Spleen (tissue), 11 donors: ENCODE data around the gene CANT1. TPM values are rescaled to one million over a fixed set of nuclear protein-coding genes. Genes with fewer than 3 reads are reported as not detected.

Experiments used
- DNase-seq: peaks from one replicate; pipeline ENCODE4 v3.0.0-alpha.2; 2020
- H3K27ac ChIP-seq, 8 donors: fragments of 200-600 bp; sonication (generic) in 7 of 8; 1 replicate in 4 of 8; 2 replicates in 4 of 8; pipeline versions ENCODE4 v1.5.0 to v1.8.0; 2016 to 2021; ENCODE audit warnings: inconsistent platforms in 4 of 8, mild to moderate bottlenecking in 4 of 8, moderate library complexity in 1 of 8
- H3K27me3 ChIP-seq, 7 donors: fragments of 200-600 bp; sonication (generic) in 6 of 7; replicated peaks in 1 of 7; 1 replicate in 4 of 7; 2 replicates in 3 of 7; pipeline versions ENCODE4 v1.5.0 to v1.8.0; 2016 to 2021; ENCODE audit warnings: inconsistent platforms in 3 of 7, mild to moderate bottlenecking in 1 of 7
- H3K36me3 ChIP-seq, 6 donors: fragments of 200-600 bp; sonication (generic) in 5 of 6; 1 replicate in 4 of 6; 2 replicates in 2 of 6; pipeline versions ENCODE4 v1.5.0 to v1.8.0; 2016 to 2021; ENCODE audit warnings: inconsistent platforms in 2 of 6
- H3K4me1 ChIP-seq, 6 donors: fragments of 200-600 bp; sonication (generic) in 5 of 6; 1 replicate in 3 of 6; 2 replicates in 3 of 6; pipeline versions ENCODE4 v1.5.0 to v1.8.0; 2016 to 2021; ENCODE audit warnings: inconsistent platforms in 3 of 6
- H3K4me3 ChIP-seq, 8 donors: fragments of 200-600 bp; sonication (generic) in 7 of 8; 1 replicate in 4 of 8; 2 replicates in 4 of 8; pipeline versions ENCODE4 v1.5.0 to v1.8.0; 2016 to 2021; ENCODE audit warnings: inconsistent platforms in 4 of 8, mild to moderate bottlenecking in 4 of 8, moderate library complexity in 2 of 8
- H3K9me3 ChIP-seq, 8 donors: fragments of 200-600 bp; sonication (generic) in 7 of 8; 1 replicate in 4 of 8; 2 replicates in 4 of 8; pipeline versions ENCODE4 v1.5.0 to v1.8.0; 2016 to 2021; ENCODE audit warnings: inconsistent platforms in 4 of 8
- POLR2A ChIP-seq, 3 donors: fragments of 450-650 bp; IDR thresholded peaks; one replicate each; pipeline ENCODE4 v1.5.1; 2017; ENCODE audit warnings: antibody characterized with exemption in 3 of 3, mild to moderate bottlenecking in 1 of 3
- POLR2AphosphoS5 ChIP-seq, 3 donors: sonication (generic); formaldehyde crosslinking; IDR thresholded peaks; one replicate each; pipeline ENCODE4 v1.5.1; 2017; ENCODE audit warnings: antibody characterized with exemption in 3 of 3
- WGBS, 5 donors: extraction: QIAGEN DNeasy Blood & Tissue Kit in 3 of 5; methylation state at CpG; one replicate each; pipeline versions ENCODE4 v1.1.5 to v1.1.7; 2013 to 2018; 5-methylcytosine and 5-hydroxymethylcytosine counted together
- intact Hi-C: fragments of 100-400 bp; cut with DNase I; formaldehyde crosslinking; loops from one replicate; pipeline ENCODE4 v1.15.0; 2023; ENCODE audit warnings: low total_unique reads
- polyA plus RNA-seq, 3 donors: library from polyadenylated mRNA; stranded (reverse); fragments of 200-250 nt; gene quantifications; one replicate each; pipeline ENCODE4 v1.2.1, GENCODE V29; 2013
- total RNA-seq, 7 donors: library from RNA; depleted of rRNA in 3 of 7; stranded (reverse); fragments of >200 nt in 3 of 7; fragmentation: NEBNext Ultra II Directional in 4 of 7; extraction: Animal tissue kit (Norgen Biotek cat#: 25700) in 4 of 7; gene quantifications; one replicate each; pipeline versions ENCODE4 v1.1.0 to v1.2.1, GENCODE V29; 2016 to 2021
- TF ChIP-seq, protein P1 (sequence below), 11 experiments: fragments of 200-600 bp in 7 of 11; fragments of 450-650 bp in 4 of 11; sonication (generic) in 4 of 11; IDR thresholded peaks in 8 of 11; conservative IDR thresholded peaks in 3 of 11; 1 replicate in 7 of 11; 2 replicates in 4 of 11; pipeline versions ENCODE4 v1.4.0 to v1.8.0; 2016 to 2021; ENCODE audit warnings: antibody characterized with exemption in 11 of 11, inconsistent platforms in 4 of 11, mild to moderate bottlenecking in 1 of 11
- donor health status: healthy with polysubstance abuse.
- donor health status: DM: no; HTN: no; CAD: no; lungs with moderate emphysema.
- donor health status: DM: no; HTN: no; CAD: no.
- donor health status: Bipolar disorder and iron deficiency.
- donor health status: healthy.
- donor health status: DM: no; HTN: no; CAD: no.
- donor health status: DM: yes; HTN: yes; CAD: no.

Gene CANT1
- total and polyA plus RNA-seq, 10 donors = 11.2 to 76.6 (median 50.2) TPM

GRCh38 chr17:78986649-78987328 is 22.8 kb downstream of the CANT1 start:
- peak overlapping the region; percentile 2 to 64 (median 32) for H3K4me3 ChIP-seq
- WGBS, 5 donors = 2 to 4% (median 3%) methylated on average over 15 of the region's 15 CpGs
- intact Hi-C loops = no loop called here
- no peak for TF ChIP-seq POLR2A (IDR thresholded peaks at IDR 0.05)
- TF ChIP-seq POLR2AphosphoS5 (IDR thresholded peaks at IDR 0.05) = peak in 2 of 3 donors; percentile 36 to 43
- no peaks in the 10 kb centered on the region for H3K9me3 ChIP-seq
- peak overlapping the region; percentile 68 to 87 (median 78) for H3K27ac ChIP-seq
- peaks cover 0 to 29% (median 19%) of the 10 kb centered on the region in 6 donors for H3K36me3 ChIP-seq
- peaks cover 15 to 50% (median 44%) of the 10 kb centered on the region in 6 donors for H3K4me1 ChIP-seq
- no peak for DNase-seq
- no peaks in the 10 kb centered on the region for H3K27me3 ChIP-seq

- H3K27ac ChIP-seq = peak overlapping the region; percentile 68 to 87 (median 78)
- WGBS, 5 donors = 14 to 21% (median 17%) methylated on average over 6 of the region's 6 CpGs
- peaks cover 11 to 44% (median 37%) of the 10 kb centered on the region in 6 donors for H3K4me1 ChIP-seq
- no peaks in the 10 kb centered on the region for H3K9me3 ChIP-seq
- H3K27me3 ChIP-seq = no peaks in the 10 kb centered on the region
- peak overlapping the region; percentile 2 to 64 (median 32) for H3K4me3 ChIP-seq
- no peak for DNase-seq
- intact Hi-C loops = no loop called here
- peaks cover 0 to 23% (median 13%) of the 10 kb centered on the region in 6 donors for H3K36me3 ChIP-seq
- peak in 1 of 3 donors; percentile 34 for TF ChIP-seq POLR2AphosphoS5 (IDR thresholded peaks at IDR 0.05)
- TF ChIP-seq, protein P1, sequence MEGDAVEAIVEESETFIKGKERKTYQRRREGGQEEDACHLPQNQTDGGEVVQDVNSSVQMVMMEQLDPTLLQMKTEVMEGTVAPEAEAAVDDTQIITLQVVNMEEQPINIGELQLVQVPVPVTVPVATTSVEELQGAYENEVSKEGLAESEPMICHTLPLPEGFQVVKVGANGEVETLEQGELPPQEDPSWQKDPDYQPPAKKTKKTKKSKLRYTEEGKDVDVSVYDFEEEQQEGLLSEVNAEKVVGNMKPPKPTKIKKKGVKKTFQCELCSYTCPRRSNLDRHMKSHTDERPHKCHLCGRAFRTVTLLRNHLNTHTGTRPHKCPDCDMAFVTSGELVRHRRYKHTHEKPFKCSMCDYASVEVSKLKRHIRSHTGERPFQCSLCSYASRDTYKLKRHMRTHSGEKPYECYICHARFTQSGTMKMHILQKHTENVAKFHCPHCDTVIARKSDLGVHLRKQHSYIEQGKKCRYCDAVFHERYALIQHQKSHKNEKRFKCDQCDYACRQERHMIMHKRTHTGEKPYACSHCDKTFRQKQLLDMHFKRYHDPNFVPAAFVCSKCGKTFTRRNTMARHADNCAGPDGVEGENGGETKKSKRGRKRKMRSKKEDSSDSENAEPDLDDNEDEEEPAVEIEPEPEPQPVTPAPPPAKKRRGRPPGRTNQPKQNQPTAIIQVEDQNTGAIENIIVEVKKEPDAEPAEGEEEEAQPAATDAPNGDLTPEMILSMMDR (IDR thresholded peaks at IDR 0.05 in 8 of 11, conservative IDR thresholded peaks at IDR 0.05 in 3 of 11) = peak in 7 of 11 experiments; percentile 27 to 55 (median 42)
- TF ChIP-seq POLR2A (IDR thresholded peaks at IDR 0.05) = peak in 1 of 3 donors; percentile 37
These were observed 23.4 kb downstream of the CANT1 start for GRCh38 chr17:78986048-78986648.

DNA sequence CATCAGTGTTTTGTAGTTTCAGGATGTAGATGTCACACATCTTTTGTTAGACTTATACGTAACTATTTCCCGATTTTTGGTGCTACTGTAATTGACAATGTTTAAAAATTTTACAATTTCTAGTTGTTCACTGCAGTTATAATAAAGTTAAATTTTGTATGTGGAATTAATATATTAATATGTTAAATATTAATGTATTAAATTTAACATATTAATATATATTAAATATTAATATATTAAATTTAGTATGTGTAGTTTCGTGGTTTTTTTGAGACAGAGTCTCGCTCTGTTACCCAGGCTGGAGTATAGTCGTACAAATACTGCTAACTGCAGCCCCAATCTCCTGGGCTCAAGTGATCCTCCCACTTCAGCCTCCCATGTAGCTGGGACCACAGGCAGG is 24.2 kb downstream of the CANT1 start:
- Histone ChIP-seq H3K4me1 (peaks cover 11 to 42% (median 35%) of the 10 kb centered on the region in 6 donors), H3K9me3 (no peaks in the 10 kb centered on the region), H3K36me3 (peaks cover 0 to 15% (median 5%) of the 10 kb centered on the region in 6 donors), H3K27me3 (no peaks in the 10 kb centered on the region), H3K4me3 (no peak overlapping the region), H3K27ac (peak overlapping the region; percentile 68 to 87 (median 78))
- TF ChIP-seq POLR2AphosphoS5 (IDR thresholded peaks at IDR 0.05) (no peak), POLR2A (IDR thresholded peaks at IDR 0.05) (no peak)
- TF ChIP-seq, protein P1 (IDR thresholded peaks at IDR 0.05 in 8 of 11, conservative IDR thresholded peaks at IDR 0.05 in 3 of 11) = no peak
- intact Hi-C loops = no loop called here
- no peak for DNase-seq
- WGBS, 5 donors = 84 to 93% (median 87%) methylated on average over 5 of the region's 5 CpGs

DNA sequence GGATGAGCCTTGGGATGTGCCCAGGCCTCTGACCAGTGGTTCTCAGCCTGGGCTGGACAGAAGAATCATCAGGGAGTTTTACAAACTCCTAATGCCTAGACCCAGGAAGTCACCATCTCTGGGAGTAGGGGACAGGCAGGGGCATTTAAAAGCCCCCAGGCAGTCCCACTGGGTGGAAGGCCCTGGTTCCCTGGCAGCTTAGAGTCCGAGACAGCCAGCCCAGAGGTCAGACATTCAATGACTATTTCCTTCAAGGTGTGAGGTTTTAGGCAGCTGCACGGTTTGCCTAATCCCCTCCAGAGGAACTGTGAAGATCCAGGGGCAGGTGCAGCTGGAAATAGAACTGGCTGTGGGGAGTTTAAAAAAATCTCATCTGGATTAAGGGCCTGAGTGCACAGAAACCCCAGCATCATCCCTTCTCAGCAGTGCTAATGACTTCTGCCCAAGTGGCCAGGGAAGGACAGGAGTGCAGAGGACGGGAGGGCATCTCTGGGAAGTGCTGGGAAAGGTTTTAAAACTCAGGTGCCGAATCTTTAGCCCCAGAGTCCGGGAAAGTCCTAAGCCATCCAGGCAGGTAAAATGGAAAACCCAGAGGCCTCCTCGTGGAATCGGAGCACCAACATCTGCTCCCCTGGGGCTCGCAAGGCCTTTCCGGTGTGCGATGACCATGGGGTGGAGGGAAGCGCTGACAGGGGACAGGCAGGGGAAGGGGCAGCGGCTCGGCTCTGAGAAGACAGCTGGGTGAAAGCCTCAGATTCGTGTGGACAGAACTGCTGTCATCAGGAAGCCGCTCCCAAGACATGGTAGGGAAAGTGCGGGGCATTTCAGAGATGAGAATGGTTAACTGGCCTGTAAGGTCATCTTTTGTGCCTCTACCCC is 28.3 kb downstream of the CANT1 start:
- Histone ChIP-seq H3K27me3 (no peaks in the 10 kb centered on the region), H3K36me3 (no peaks in the 10 kb centered on the region), H3K27ac (peak overlapping the region in 2 of 8 donors; percentile 70 to 71), H3K4me3 (no peak overlapping the region), H3K4me1 (peaks cover 12 to 55% (median 39%) of the 10 kb centered on the region in 6 donors), H3K9me3 (no peaks in the 10 kb centered on the region)
- no peak for TF ChIP-seq POLR2AphosphoS5 (IDR thresholded peaks at IDR 0.05)
- no peak for TF ChIP-seq POLR2A (IDR thresholded peaks at IDR 0.05)
- TF ChIP-seq, protein P1 (IDR thresholded peaks at IDR 0.05 in 8 of 11, conservative IDR thresholded peaks at IDR 0.05 in 3 of 11) = no peak
- DNase-seq = no peak
- intact Hi-C loops = no loop called here
- WGBS, 5 donors = 81 to 92% (median 88%) methylated on average over 16 of the region's 16 CpGs
